ENCODE measurements around the gene RNASE13. TPM values are rescaled to one million over a fixed set of nuclear protein-coding genes. Genes with fewer than 3 reads are reported as not detected.

Gene RNASE13
- total RNA-seq, 1 experiment from 2014 or later, result not detected

GRCh38 chr14:21077672-21078071 is 43.1 kb upstream of the RNASE13 start:
- Mint-ChIP-seq H3K27ac (ENCODE audit: unreplicated experiment) (no peak overlapping the region), H3K4me1 (ENCODE audit: low read depth, unreplicated experiment) (no peaks in the 10 kb centered on the region), H3K36me3 (ENCODE audit: insufficient read depth, unreplicated experiment) (no peaks in the 10 kb centered on the region), H3K27me3 (ENCODE audit: insufficient read depth, unreplicated experiment) (no peaks in the 10 kb centered on the region), H3K4me3 (ENCODE audit: unreplicated experiment) (no peak overlapping the region), H3K9me3 (ENCODE audit: unreplicated experiment) (no peaks in the 10 kb centered on the region)
- no peak for DNase-seq
- no TSS peak for BruUV-seq (replicated peaks)
- ChIA-PET CTCF (no interaction called here), POLR2A (no interaction called here)
- TF ChIP-seq, protein P1, sequence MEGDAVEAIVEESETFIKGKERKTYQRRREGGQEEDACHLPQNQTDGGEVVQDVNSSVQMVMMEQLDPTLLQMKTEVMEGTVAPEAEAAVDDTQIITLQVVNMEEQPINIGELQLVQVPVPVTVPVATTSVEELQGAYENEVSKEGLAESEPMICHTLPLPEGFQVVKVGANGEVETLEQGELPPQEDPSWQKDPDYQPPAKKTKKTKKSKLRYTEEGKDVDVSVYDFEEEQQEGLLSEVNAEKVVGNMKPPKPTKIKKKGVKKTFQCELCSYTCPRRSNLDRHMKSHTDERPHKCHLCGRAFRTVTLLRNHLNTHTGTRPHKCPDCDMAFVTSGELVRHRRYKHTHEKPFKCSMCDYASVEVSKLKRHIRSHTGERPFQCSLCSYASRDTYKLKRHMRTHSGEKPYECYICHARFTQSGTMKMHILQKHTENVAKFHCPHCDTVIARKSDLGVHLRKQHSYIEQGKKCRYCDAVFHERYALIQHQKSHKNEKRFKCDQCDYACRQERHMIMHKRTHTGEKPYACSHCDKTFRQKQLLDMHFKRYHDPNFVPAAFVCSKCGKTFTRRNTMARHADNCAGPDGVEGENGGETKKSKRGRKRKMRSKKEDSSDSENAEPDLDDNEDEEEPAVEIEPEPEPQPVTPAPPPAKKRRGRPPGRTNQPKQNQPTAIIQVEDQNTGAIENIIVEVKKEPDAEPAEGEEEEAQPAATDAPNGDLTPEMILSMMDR (IDR thresholded peaks at IDR 0.05; ENCODE audit: insufficient read depth in 1 of 2, low read depth in 1 of 2, low read length in 1 of 2, severe bottlenecking in 1 of 2, unreplicated experiment in 1 of 2), result no peak
- H3K27me3 ChIP-seq (replicated peaks; ENCODE audit: control insufficient read depth, insufficient read depth, low read length), result no peaks in the 10 kb centered on the region
- intact Hi-C loops (cut with micrococcal nuclease; ENCODE audit: unreplicated experiment), result no loop called here
- H3K9me3 ChIP-seq, result no peaks in the 10 kb centered on the region
- H3K4me1 ChIP-seq, result no peaks in the 10 kb centered on the region
- H3K36me3 ChIP-seq (ENCODE audit: control insufficient read depth, insufficient read depth, low read length), result no peaks in the 10 kb centered on the region; the same call in 1 of the 2 replicates
- no peak overlapping the region for H3K4me3 ChIP-seq (ENCODE audit: low read depth, low read length)

- POLR2A ChIA-PET, result no interaction called here
- Mint-ChIP-seq H3K36me3 (ENCODE audit: insufficient read depth, unreplicated experiment) (no peaks in the 10 kb centered on the region), H3K4me3 (ENCODE audit: unreplicated experiment) (no peak overlapping the region), H3K4me1 (ENCODE audit: low read depth, unreplicated experiment) (no peaks in the 10 kb centered on the region), H3K9me3 (ENCODE audit: unreplicated experiment) (no peaks in the 10 kb centered on the region), H3K27me3 (ENCODE audit: insufficient read depth, unreplicated experiment) (no peaks in the 10 kb centered on the region), H3K27ac (ENCODE audit: unreplicated experiment) (no peak overlapping the region)
- TF ChIP-seq, protein P1 (IDR thresholded peaks at IDR 0.05; ENCODE audit: insufficient read depth in 1 of 2, low read depth in 1 of 2, low read length in 1 of 2, severe bottlenecking in 1 of 2, unreplicated experiment in 1 of 2), result no peak
- no peaks in the 10 kb centered on the region for H3K27me3 ChIP-seq (replicated peaks; ENCODE audit: control insufficient read depth, insufficient read depth, low read length)
- H3K4me3 ChIP-seq (ENCODE audit: low read depth, low read length), result no peak overlapping the region
- CTCF ChIA-PET, result no interaction called here
- H3K9me3 ChIP-seq, result no peaks in the 10 kb centered on the region
- intact Hi-C loops (cut with micrococcal nuclease; ENCODE audit: unreplicated experiment), result no loop called here
- H3K36me3 ChIP-seq (ENCODE audit: control insufficient read depth, insufficient read depth, low read length), result no peaks in the 10 kb centered on the region; the same call in 1 of the 2 replicates
- no TSS peak for BruUV-seq (replicated peaks)
- peaks cover 2% of the 10 kb centered on the region for H3K4me1 ChIP-seq
- DNase-seq, result no peak
Measured at GRCh38 chr14:21075719-21076437, 41.3 kb upstream of the RNASE13 start.

DNA sequence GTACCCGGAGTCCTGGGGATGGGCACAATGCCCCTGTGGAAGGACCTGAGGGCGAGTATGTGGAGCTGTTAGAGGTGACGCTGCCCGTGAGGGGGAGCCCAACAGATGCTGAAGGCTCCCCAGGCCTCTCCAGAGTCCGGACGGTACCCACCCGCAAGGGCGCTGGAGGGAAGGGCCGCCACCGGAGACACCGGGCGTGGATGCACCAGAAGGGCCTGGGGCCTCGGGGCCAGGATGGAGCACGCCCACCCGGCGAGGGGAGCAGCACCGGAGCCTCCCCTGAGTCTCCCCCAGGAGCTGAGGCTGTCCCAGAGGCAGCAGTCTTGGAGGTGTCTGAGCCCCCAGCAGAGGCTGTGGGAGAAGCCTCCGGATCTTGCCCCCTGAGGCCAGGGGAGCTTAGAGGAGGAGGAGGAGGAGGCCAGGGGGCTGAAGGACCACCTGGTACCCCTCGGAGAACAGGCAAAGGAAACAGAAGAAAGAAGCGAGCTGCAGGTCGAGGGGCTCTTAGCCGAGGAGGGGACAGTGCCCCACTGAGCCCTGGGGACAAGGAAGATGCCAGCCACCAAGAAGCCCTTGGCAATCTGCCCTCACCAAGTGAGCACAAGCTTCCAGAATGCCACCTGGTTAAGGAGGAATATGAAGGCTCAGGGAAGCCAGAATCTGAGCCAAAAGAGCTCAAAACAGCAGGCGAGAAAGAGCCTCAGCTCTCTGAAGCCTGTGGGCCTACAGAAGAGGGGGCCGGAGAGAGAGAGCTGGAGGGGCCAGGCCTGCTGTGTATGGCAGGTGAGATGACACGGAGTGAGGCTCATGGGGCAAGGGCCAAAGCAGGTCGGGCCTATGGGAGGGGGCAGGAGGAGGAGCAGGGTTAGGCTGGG is 40.0 kb upstream of the RNASE13 start:
- Mint-ChIP-seq H3K4me1 (ENCODE audit: low read depth, unreplicated experiment) (no peaks in the 10 kb centered on the region), H3K27ac (ENCODE audit: unreplicated experiment) (no peak overlapping the region), H3K27me3 (ENCODE audit: insufficient read depth, unreplicated experiment) (no peaks in the 10 kb centered on the region), H3K36me3 (ENCODE audit: insufficient read depth, unreplicated experiment) (no peaks in the 10 kb centered on the region), H3K4me3 (ENCODE audit: unreplicated experiment) (no peak overlapping the region), H3K9me3 (ENCODE audit: unreplicated experiment) (no peaks in the 10 kb centered on the region)
- intact Hi-C loops (cut with micrococcal nuclease; ENCODE audit: unreplicated experiment), result no loop called here
- Histone ChIP-seq H3K4me3 (ENCODE audit: low read depth, low read length) (no peak overlapping the region), H3K27me3 (replicated peaks; ENCODE audit: control insufficient read depth, insufficient read depth, low read length) (no peaks in the 10 kb centered on the region), H3K9me3 (no peaks in the 10 kb centered on the region), H3K4me1 (peaks cover 6% of the 10 kb centered on the region), H3K36me3 (ENCODE audit: control insufficient read depth, insufficient read depth, low read length) (no peaks in the 10 kb centered on the region)
- TF ChIP-seq, protein P1 (IDR thresholded peaks at IDR 0.05; ENCODE audit: insufficient read depth in 1 of 2, low read depth in 1 of 2, low read length in 1 of 2, severe bottlenecking in 1 of 2, unreplicated experiment in 1 of 2), result no peak
- ChIA-PET CTCF (interaction anchor here (0.8 kb wide), 1 partner anchor 13 kb away, joined by 3 read pairs; no protein-coding TSS in a partner anchor), POLR2A (no interaction called here)
- no peak for DNase-seq
- no TSS peak for BruUV-seq (replicated peaks)

Data from Caco-2 (cell line).